Measurements from ENCODE around the gene DPPA2.

DNA sequence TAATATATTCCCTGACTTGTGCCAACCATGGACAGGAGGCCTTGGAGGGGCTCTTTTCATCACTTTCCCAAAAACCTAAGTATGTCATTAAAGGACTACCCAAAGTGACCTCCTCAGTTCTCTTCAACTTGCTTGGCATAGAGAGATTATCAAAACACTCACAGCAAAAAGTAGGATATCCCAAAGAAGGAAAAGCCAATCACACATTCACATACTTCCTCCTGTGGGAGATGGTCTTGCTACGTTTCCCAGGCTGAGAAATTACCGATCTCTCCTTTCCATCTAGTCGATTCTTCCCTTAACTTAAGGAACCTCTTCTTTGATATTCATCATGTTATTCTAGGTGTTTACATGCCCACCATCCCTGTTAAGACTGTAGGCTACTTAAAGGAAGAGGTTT, 11.9 kb upstream of the DPPA2 start:
- TF ChIP-seq, protein P1, sequence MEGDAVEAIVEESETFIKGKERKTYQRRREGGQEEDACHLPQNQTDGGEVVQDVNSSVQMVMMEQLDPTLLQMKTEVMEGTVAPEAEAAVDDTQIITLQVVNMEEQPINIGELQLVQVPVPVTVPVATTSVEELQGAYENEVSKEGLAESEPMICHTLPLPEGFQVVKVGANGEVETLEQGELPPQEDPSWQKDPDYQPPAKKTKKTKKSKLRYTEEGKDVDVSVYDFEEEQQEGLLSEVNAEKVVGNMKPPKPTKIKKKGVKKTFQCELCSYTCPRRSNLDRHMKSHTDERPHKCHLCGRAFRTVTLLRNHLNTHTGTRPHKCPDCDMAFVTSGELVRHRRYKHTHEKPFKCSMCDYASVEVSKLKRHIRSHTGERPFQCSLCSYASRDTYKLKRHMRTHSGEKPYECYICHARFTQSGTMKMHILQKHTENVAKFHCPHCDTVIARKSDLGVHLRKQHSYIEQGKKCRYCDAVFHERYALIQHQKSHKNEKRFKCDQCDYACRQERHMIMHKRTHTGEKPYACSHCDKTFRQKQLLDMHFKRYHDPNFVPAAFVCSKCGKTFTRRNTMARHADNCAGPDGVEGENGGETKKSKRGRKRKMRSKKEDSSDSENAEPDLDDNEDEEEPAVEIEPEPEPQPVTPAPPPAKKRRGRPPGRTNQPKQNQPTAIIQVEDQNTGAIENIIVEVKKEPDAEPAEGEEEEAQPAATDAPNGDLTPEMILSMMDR (IDR thresholded peaks at IDR 0.05), result no peak
- TF ChIP-seq EZH2 (IDR thresholded peaks at IDR 0.05), result no peak
